Measurements from ENCODE around the gene MADCAM1. TPM values are rescaled to one million over a fixed set of nuclear protein-coding genes. Genes with fewer than 3 reads are reported as not detected.

MADCAM1 gene
- total and polyA plus RNA-seq, 7 donors, result 0.08 to 1.8 (median 0.33) TPM

DNA sequence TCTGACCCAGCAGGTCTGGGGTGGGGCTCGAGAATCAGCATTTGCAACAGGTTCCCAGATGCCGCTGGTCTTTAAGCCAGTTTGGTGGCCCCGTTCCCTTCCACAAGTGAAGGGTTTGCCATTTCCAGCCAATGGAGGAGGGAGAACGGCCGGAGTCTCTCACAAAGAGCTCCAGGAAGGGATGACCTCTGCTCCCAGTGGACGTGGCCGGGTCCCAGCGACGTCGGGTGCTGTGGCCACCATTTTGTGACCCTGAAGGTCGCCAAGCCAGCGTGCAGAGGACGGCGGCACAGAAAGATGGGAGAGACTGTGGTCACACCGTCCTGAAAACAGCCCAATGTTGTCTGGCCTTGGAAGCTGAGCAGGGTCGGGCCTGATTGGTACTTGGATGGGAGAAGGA is 43.5 kb upstream of the MADCAM1 start:
- Histone ChIP-seq H3K36me3 (ENCODE audit: insufficient read depth in 1 of 2, low read depth in 1 of 2) (no peaks in the 10 kb centered on the region), H3K27ac (no peak overlapping the region), H3K4me3 (no peak overlapping the region), H3K4me1 (no peaks in the 10 kb centered on the region), H3K9me3 (no peaks in the 10 kb centered on the region), H3K27me3 (ENCODE audit: insufficient read depth in 3 of 3, low read length in 2 of 3) (peaks cover 0 to 4% (median 0%) of the 10 kb centered on the region in 3 donors)
- 89 to 93% (median 90%) methylated on average over 16 of the region's 16 CpGs for WGBS, 3 donors
- TF ChIP-seq, protein P1, sequence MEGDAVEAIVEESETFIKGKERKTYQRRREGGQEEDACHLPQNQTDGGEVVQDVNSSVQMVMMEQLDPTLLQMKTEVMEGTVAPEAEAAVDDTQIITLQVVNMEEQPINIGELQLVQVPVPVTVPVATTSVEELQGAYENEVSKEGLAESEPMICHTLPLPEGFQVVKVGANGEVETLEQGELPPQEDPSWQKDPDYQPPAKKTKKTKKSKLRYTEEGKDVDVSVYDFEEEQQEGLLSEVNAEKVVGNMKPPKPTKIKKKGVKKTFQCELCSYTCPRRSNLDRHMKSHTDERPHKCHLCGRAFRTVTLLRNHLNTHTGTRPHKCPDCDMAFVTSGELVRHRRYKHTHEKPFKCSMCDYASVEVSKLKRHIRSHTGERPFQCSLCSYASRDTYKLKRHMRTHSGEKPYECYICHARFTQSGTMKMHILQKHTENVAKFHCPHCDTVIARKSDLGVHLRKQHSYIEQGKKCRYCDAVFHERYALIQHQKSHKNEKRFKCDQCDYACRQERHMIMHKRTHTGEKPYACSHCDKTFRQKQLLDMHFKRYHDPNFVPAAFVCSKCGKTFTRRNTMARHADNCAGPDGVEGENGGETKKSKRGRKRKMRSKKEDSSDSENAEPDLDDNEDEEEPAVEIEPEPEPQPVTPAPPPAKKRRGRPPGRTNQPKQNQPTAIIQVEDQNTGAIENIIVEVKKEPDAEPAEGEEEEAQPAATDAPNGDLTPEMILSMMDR (IDR thresholded peaks at IDR 0.05), result no peak
- ATAC-seq (no peak), DNase-seq (no peak)
- intact Hi-C loops (cut with DNase I), result no loop called here

DNA sequence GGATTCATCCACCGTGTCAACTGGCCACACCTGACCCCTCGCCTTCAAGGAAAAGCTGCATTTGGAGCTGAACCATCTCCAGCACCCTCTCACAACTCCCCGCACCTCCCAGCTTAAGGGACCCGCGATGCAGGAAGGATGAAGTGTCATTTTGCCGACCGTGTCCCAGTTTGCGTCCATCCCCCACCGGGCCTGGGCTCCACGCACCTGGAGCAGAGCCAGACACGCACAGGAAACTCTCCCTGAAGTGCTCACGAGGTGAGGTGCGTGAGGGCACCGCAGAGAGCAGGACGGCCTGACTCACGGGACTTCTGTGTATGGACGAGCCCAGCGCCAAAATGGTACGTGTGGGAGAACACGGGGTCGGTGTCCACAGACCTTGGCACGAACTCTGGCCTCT is 42.7 kb upstream of the MADCAM1 start:
- H3K27ac ChIP-seq, result no peak overlapping the region
- WGBS, 3 donors, result 88 to 93% (median 90%) methylated on average over 22 of the region's 22 CpGs
- ATAC-seq, result no peak
- TF ChIP-seq, protein P1 (IDR thresholded peaks at IDR 0.05), result no peak
- H3K27me3 ChIP-seq (ENCODE audit: insufficient read depth in 3 of 3, low read length in 2 of 3), result no peaks in the 10 kb centered on the region
- H3K9me3 ChIP-seq, result no peaks in the 10 kb centered on the region
- H3K4me3 ChIP-seq, result no peak overlapping the region
- no peak for DNase-seq
- no peaks in the 10 kb centered on the region for H3K4me1 ChIP-seq
- intact Hi-C loops (cut with DNase I), result no loop called here
- H3K36me3 ChIP-seq (ENCODE audit: insufficient read depth in 1 of 2, low read depth in 1 of 2), result no peaks in the 10 kb centered on the region

- WGBS, 3 donors, result 94 to 96% (median 94%) methylated on average over 39 of the region's 39 CpGs
- Histone ChIP-seq H3K36me3 (ENCODE audit: insufficient read depth in 1 of 2, low read depth in 1 of 2) (no peaks in the 10 kb centered on the region), H3K4me1 (no peaks in the 10 kb centered on the region), H3K9me3 (no peaks in the 10 kb centered on the region), H3K27ac (no peak overlapping the region), H3K27me3 (ENCODE audit: insufficient read depth in 3 of 3, low read length in 2 of 3) (peaks cover 0 to 3% (median 0%) of the 10 kb centered on the region in 3 donors), H3K4me3 (no peak overlapping the region)
- no peak for ATAC-seq
- TF ChIP-seq, protein P1 (IDR thresholded peaks at IDR 0.05), result no peak
- DNase-seq, result no peak
- intact Hi-C loops (cut with DNase I), result no loop called here
Measured at GRCh38 chr19:455031-455705, 41.1 kb upstream of the MADCAM1 start.

DNA sequence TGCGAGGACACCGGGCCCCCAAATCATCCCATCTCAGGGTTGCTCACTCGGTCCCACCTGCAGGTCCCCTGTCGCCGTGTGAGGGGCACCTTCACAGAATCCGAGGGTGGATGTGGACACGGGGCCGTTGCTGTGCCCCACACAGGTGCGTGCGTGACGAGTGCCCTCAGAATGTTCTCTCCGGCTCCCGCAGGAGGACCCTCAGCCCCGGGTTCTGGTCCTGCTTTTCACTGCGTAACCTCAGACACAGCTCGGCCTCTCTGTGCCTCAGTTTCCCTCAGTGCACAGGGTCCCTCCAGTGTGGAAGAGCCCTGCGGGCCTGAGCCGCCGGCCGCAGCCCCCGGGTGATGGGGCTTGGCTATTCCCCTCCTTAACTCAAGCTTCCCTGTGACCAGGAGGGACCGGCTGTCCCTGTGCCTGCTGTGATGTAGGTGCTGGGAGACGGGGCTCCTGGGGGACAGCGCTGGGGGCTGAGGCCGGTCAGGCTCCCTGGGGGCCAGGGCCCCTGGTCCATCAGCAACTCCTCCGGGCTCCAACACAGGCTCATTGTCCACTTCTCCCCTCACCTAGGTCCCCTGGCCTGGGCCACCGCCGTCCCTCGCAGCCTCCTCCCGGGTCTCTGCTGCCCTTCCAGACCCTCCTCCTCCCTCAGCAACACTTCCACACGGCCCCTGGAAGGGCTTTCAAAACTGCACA is 40.3 kb upstream of the MADCAM1 start:
- H3K36me3 ChIP-seq (ENCODE audit: insufficient read depth in 1 of 2, low read depth in 1 of 2), result no peaks in the 10 kb centered on the region
- no peak overlapping the region for H3K27ac ChIP-seq
- TF ChIP-seq, protein P1 (IDR thresholded peaks at IDR 0.05), result no peak
- no peaks in the 10 kb centered on the region for H3K9me3 ChIP-seq
- H3K27me3 ChIP-seq (ENCODE audit: insufficient read depth in 3 of 3, low read length in 2 of 3), result peaks cover 0 to 5% (median 0%) of the 10 kb centered on the region in 3 donors
- intact Hi-C loops (cut with DNase I), result no loop called here
- no peak for DNase-seq
- no peak overlapping the region for H3K4me3 ChIP-seq
- 87 to 90% (median 89%) methylated on average over 28 to 31 of the region's 31 CpGs for WGBS, 3 donors
- no peak for ATAC-seq
- H3K4me1 ChIP-seq, result no peaks in the 10 kb centered on the region

Data from psoas muscle (tissue), 8 donors.